GM19397 (cell line): ENCODE measurements around the gene CASTOR2.
"Not testable (repeated sequence)": the region's sequence is repeated elsewhere in the genome, so short reads cannot be mapped to it uniquely, and the experiment has no call there.

ENCODE experiments used
- ATAC-seq: cut with Tn5 transposase; IDR thresholded peaks from one replicate; pipeline ENCODE4 v1.9.1; 2021; ENCODE audit warnings: mild to moderate bottlenecking, moderate library complexity; ENCODE audit not compliant: unreplicated experiment

CASTOR2 gene

DNA sequence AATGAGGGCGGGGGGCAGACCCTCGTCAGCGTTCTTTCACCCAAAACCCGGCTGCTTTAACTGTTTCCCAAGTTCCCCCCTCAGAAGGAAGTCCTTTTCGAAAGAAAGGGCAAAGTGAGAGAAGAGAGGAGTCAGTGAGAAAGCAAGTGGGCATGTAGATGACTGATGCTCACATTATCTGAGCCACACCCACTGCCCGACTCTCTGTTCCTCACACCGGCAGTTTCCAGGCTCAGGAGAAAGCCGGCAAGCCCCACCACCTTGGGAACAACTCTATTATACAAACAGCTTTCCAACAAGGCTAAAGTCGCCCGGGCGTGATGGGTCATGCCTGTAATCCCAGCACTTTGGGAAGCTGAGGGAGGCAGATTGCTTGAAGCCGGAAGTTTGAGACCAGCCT lies 86.0 kb downstream of the CASTOR2 start:
- ATAC-seq: no peak

- no peak for ATAC-seq
Measured at GRCh38 chr7:75054744-75055143, 90.2 kb downstream of the CASTOR2 start.

DNA sequence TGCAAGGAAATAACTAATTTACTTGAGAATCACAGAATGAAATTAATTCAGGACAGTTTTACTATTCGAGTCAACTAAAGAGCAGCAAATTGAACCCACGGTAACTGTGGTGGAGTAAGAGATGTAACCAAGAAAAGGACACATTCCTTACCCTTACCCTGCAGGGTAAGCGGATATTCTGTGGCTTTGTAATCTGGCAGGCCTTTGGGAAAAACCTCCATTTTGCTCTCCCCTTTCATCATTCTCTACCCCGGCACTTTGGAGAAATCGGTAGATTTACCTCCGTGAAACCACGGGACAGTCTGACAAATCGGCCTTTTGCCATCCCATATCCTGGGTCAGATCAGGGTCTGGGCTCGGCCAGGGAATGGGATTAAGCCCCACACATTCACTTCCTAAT lies 90.7 kb downstream of the CASTOR2 start:
- no peak for ATAC-seq

GRCh38 chr7:75055830-75056772 lies 91.6 kb downstream of the CASTOR2 start:
- ATAC-seq: no peak

DNA sequence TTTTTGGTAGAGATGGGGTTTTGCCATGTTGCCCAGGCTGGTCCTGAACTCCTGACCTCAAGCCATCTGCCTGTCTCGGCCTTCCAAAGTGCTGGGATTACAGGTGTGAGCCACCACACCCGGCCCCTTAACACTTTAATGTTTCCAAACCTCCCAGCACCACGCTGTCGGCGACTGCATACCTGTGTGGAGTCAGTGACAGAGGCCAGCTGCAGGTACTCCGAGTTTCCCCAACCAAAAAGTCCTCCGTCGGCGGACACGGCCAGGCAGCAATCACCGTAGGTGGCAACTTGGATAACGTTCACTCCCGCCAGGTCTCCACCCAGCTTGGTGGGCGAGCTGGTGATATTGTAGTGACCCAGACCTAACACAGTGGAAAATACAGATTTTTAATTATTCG lies 93.9 kb downstream of the CASTOR2 start:
- no peak for ATAC-seq

DNA sequence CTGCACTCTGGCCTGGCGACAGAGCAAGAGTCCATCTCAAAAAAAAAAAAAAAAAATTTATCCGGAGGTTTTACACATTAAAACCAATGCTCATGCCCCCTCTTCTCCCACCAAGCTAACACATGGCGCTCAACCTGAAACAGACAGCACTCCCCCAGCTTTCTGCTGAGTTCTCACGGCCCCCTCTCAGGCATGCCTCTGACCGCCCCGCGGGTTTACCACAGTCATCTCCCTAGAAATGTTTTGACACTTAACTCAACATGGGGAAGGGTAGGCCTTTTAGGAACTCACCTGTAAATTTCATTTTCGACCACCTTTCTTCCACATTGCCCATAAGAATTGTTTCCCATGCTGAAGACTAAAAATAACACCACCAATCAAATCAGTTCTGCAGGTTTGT lies 99.8 kb downstream of the CASTOR2 start:
- no peak for ATAC-seq

DNA sequence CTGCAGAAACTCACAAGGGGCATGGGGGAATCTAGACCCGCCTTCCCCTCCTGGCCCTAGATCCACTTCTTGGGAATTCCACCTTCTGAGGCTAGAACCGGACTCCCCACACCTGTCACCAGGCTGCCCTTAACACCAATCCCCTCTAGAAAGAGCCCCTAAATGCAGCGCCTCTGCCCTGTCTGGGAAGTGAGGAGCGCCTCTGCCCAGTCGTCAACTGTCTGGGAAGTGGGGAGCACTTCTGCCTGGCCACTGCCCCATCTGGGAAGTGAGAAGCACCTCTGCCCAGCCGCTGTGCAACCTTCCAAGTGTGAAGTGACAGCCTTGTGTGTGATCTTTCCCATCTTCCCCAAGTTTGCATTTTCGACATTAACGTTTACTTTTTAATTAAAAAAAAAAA lies 100.3 kb downstream of the CASTOR2 start:
- ATAC-seq: no peak

DNA sequence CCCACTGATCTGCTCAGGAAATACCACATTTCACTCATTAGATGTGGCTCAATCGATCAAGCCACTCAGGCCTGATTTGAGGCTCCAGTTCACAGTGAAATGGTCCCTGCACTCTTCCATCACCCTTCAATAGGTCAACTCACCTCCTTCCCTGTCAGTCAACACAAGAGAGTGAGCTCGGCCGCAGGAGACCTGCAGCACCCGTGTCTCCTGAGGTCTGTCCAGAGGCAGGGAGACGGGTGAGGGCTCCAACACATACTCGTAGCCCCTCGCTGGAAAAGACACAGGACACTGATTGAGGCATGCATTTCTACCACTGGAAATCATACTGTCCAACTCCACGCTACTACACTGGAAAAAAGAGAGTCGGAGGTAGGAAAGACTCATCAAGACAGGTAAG lies 102.0 kb downstream of the CASTOR2 start:
- no peak for ATAC-seq

GRCh38 chr7:75072981-75073283 lies 108.4 kb downstream of the CASTOR2 start:
- ATAC-seq: no peak

DNA sequence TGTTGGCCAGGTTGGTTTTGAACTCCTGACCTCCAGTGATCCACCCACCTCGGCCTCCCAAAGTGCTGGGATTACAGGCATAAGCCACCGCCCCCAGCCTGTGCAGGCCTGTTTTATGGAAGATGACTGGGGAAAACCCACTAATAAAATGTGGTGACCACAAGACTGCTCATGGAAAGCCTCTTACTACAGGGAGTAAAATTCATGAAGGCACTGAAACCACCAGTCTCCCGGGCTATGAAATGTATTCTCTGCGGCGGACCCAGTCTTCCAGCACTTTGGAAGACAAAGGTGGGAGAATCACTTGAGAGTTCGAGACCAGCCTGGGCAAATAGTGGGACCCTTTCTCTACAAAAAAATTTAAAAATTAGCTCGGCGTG lies 109.7 kb downstream of the CASTOR2 start:
- ATAC-seq: not testable (repeated sequence)
